ENCODE data around the gene HIP1R.
A peak's percentile ranks its signal among the peaks of the same experiment; 100 is the strongest.

The HIP1R gene

DNA sequence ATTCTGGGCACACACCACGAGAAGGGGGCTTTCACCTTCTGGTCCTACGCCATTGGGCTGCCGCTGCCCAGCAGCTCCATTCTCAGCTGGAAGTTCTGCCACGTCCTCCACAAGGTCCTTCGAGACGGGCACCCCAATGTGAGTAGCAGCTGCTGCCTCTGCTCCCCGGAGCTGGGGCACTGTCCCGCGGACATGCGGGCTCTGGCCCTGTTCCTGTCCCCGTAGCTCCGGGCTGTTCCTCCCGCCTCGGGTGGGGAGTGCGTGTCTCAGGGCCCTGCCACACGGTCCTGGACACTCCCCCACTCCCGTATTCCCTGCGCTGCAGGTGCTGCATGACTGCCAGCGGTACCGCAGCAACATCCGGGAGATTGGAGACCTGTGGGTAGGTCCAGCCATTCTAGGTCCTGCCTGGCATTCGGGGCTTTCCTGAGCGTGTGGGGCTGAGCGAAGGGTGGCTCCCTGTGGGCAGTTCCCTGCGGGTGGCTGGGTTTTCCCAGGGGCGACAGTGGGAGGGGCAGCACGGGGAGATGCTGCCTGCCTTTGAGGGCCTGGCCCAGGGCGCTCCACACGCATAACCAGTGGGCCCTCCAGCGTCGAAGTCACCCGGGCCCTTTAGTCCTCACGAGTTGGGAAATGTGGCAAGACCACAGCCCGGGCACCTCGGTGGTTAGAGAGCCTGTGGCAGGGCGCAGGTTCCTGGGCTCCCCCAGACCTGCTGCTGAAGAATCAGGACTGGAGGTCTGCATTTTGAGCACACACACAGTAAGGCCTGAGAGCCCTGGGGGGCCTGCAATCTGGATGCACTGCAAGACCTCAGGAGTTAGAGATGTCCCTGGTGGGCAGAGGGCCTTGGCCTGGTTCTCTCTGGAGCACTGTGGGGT lies 13.5 kb downstream of the HIP1R start:
- DNase-seq (ENCODE audit: low spot score) = no peak

DNA sequence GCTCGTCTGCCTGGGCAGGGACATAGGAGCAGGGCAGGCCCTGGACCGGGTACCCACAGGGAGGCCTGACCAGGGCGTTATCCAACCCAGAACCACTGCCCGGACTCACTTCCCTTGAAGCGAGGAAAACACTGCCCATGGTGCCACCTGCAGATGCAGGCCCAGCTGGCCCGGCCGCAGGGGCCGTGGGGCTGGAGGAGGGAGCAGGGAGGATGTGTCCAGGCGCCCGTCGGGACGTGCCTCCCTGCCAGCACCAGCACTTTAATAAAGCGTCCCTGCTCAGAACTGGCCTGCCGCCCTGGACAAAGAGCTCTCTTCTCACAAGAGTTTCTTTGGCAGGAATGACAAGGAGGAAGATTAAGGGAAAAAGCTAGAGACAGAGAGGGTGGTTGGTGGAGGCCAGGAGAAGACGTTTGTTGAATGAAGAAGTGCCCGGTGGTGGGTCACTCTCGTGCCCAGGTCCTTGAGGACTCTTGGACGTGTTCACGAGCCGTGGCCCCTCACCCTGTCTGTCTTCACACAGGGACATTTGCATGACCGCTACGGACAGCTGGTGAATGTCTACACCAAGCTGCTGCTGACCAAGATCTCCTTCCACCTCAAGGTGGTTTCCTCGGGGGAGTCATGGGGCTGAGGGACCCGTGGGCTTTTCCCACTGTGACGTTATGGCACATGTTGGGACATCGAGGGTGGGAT lies 14.2 kb downstream of the HIP1R start:
- no peak for DNase-seq (ENCODE audit: low spot score)

DNA sequence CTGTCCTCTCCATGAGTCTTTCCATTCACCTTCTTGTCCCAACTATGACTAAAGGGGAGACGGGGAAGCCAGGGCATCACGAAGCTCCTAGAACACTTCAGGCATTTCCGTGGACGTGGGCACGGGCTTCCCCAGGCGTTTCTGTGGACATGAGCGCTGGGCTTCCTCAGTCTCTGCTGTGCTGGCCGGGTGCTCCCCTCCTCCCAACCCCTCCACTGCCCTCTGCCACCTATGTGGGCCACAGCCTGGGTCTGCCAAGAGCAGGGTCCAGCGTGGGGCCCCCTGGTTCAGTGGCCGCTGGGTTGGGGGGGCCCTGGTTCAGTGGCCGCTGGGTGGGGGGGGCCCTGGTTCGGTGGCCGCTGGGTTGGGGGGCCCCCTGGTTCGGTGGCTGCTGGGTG lies 14.8 kb downstream of the HIP1R start:
- no peak for DNase-seq (ENCODE audit: low spot score)

DNA sequence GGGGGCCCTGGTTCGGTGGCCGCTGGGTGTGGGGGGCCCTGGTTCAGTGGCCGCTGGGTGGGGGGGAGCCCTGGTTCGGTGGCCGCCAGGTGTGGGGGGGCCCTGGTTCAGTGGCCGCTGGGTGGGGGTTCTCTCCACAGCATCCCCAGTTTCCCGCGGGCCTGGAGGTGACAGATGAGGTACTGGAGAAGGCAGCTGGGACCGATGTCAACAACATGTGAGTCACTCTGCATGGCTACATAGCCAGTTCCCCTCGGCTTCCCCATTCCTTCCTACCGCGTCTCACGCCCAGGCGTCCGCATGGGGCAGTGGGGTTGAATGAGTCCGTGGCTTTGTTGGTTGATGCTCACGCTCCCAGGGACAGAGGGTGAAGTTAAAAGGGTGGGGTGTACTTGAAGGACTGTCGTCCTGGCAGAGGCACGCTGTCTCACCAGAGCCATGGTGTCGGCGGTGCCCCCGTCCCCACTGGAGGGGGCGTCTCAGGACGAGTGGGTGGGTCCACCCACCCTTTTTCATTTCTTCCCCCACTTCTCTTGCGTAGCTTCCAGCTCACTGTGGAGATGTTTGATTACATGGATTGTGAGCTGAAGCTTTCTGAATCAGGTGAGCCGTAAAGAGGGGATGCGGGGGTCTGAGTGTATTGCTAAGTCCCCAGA lies 15.6 kb downstream of the HIP1R start:
- no peak for DNase-seq (ENCODE audit: low spot score)

DNA sequence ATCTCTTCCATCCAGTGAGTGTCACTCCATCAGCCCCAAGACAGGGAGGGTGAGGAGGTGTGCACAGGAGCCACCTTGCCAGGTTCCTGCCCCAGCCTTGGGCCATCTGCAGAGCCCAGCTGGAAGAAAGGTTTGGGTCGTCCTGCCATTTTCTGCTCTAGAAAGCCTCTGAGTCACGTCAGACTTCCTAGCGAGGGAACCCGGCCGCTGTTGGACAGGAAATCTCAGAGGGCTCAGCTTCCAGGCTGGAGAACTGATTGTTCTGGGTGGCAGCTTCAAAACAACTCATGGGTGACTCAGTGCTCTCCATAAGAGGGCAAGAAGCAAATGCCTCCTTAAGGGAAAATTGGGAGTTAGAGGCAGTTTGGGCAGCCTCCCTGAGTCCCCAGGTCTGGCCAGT lies 16.6 kb downstream of the HIP1R start:
- no peak for DNase-seq (ENCODE audit: low spot score)

DNA sequence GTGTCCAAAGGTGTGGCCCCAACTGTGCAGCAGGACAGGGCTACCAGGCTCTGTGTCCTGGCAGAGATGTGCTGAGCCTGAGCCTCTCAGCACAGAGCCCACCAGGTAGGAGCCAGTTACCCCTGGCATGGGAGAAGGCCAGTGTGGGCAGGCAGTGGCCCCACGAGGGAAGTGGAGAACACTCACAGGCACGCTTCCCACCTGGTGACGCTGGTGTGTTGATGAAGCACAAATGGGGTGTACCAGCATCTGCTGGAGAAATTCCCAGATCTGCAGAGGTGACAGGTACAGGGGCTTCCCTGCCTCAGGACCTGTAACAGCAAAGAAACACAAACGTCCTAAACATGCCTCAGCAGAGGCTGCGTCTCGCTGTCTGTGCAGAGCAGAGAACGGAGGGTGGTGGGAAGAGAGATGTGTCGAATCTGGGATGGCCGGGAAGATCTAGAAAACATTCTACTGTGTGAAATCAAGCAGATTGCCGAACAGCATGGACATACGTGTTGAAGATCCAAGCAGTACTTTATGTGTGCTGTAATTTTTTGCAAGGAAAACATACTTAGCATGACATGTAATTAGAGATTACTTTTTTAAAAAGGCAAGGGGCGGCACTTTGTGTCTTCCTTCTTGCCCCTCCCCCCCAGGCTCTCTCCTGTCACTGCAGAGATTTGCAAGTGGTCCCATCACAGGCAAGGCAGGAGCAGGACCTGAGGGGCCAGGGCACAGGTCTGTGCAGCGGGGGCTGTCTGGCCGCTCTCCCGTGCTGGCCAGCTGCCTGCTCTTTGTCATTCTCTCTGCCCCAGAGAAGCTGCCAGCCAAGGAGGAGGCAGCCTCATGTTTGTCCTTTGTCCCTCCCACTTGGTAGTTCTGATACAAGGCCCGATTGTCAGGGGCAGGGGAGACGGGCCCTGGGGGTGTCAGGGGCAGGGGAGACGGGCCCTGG lies 17.3 kb downstream of the HIP1R start:
- DNase-seq (ENCODE audit: low spot score) = no peak

DNA sequence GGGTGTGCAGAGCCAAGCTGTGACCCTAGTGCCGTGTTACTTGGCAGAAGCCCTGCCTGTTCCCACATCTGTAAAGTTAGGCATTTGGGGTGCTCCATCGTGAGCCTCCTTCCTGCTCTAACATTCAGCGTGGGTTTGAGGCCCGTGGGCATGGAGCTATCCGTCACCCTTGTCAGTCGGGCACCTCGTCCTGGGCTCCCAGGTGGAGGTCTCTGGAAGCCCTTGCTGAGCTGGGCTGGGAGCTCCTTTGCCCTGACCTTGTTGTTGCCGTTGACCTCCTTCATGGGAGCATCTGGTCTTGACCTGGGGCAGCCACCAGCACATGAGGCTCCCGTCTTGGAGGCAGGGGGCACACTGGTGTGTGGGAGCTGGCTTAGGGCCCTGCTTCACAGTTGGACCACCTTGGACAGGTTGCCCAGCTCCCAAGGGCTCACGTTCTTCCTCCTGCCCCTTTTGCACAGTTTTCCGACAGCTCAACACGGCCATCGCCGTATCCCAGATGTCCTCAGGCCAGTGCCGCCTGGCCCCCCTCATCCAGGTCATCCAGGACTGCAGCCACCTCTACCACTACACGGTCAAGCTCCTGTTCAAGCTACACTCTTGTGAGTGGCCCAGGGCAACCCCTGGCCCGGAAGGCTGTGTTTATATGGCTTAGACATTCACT lies 18.5 kb downstream of the HIP1R start:
- DNase-seq (ENCODE audit: low spot score) = no peak

DNA sequence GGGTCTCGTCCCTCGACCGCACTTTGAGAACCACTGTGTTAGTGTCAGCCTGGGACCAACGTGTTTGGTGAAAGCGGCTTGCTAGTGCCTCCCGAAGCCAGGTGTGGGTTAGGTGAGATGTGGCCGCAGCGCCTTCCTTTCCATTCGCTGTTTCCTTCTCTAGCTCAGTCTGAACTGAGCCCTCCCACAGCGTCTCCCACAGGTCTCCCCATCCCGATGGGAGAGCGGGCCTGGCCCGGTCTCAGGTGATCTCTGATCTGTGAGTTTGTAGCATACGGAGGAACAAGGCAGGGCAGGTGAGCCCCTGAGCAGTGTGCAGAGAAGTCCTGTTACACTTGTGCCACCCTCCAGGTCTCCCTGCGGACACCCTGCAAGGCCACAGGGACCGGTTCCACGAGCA lies 19.3 kb downstream of the HIP1R start:
- DNase-seq (ENCODE audit: low spot score) = no peak

DNA sequence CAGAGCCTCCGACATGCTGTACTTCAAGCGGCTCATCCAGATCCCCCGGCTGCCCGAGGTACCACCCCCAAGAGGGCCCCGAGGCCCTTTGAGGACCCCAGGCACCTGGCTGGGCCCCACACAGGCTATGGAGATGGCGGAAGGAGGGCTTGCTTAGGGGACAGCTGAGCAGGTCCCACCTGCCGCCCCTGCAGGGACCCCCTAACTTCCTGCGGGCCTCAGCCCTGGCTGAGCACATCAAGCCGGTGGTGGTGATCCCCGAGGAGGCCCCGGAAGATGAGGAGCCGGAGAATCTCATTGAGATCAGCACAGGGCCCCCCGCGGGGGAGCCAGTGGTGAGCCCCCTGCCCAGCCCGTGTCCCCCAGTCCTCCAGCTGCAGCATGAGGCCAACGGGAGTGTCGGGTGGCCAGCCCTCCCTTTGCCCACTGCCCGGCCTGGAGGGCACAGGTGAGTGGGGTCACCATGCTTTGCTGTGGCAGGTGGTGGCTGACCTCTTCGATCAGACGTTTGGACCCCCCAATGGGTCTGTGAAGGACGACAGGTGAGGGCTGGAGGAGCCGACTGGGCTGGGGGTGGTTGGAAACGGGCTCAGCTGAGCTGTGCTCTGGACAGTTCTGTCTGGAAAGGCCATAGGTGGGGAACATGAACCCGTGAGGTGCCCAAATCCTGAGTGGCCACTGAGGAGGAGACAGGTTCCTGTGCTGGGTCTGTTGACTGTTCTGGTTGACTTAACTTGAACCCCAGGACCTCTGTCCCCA lies 20.0 kb downstream of the HIP1R start:
- no peak for DNase-seq (ENCODE audit: low spot score)

DNA sequence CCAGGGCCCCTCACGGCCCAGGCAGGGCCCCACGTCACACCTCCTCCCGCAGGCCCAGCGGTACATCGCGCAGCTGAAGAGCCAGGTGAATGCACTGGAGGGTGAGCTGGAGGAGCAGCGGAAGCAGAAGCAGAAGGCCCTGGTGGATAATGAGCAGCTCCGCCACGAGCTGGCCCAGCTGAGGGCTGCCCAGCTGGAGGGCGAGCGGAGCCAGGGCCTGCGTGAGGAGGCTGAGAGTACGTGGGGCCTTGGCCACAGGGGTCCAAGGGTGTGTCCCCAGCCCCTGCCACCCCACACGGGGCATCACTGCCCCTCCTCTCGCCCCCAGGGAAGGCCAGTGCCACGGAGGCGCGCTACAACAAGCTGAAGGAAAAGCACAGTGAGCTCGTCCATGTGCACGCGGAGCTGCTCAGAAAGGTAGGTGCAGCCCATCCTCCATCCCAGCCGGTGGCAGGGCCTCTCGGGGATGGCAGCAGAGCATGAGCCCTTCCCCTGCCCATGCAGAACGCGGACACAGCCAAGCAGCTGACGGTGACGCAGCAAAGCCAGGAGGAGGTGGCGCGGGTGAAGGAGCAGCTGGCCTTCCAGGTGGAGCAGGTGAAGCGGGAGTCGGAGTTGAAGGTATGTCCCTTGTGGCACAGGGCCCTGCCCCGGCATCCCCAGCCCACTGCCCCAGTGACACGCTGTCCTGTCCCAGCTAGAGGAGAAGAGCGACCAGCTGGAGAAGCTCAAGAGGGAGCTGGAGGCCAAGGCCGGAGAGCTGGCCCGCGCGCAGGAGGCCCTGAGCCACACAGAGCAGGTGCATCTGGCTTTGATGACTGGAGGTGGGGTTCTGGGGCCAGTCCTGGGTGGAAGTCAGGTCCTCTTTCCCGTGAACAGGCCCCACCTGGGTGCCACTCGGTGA lies 20.9 kb downstream of the HIP1R start:
- DNase-seq (ENCODE audit: low spot score) = no peak

DNA sequence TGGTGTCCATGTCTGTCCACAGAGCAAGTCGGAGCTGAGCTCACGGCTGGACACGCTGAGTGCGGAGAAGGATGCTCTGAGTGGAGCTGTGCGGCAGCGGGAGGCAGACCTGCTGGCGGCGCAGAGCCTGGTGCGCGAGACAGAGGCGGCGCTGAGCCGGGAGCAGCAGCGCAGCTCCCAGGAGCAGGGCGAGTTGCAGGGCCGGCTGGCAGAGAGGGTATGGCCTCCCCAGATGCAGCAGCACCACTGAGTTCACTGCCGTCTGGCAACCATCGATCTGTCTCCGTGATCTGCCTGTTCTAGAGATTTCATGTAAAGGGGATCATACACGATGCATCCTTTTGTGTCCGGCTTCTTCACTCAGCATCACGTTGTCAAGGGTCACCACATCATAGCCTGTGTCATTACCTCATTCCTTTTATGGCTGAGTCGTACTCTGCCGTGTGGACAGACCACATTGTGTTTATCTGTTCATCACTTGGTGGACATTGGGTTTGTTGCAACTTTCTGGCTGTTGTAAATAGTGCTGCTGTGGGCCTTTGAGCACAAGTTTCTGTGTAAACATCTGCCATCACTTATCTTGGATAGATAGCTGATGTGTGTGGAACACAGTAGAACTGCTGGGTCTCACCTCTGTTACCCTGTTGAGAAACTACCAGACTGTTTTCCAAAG lies 21.9 kb downstream of the HIP1R start:
- no peak for DNase-seq (ENCODE audit: low spot score)

DNA sequence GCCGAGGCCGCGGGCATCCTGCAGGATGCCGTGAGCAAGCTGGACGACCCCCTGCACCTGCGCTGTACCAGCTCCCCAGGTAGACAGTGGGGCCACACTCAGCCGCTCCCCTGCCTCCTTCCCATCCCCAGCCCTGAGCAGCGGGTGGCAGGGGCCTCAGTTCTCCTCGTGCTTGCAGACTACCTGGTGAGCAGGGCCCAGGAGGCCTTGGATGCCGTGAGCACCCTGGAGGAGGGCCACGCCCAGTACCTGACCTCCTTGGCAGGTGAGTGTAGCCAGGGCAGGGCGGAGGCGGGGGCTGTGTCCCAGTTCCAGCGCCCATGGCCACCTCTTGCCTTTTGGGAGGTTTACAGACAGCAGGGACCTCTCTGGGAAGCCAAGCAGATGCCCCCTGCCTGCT lies 22.9 kb downstream of the HIP1R start:
- DNase-seq (ENCODE audit: low spot score) = no peak

DNA sequence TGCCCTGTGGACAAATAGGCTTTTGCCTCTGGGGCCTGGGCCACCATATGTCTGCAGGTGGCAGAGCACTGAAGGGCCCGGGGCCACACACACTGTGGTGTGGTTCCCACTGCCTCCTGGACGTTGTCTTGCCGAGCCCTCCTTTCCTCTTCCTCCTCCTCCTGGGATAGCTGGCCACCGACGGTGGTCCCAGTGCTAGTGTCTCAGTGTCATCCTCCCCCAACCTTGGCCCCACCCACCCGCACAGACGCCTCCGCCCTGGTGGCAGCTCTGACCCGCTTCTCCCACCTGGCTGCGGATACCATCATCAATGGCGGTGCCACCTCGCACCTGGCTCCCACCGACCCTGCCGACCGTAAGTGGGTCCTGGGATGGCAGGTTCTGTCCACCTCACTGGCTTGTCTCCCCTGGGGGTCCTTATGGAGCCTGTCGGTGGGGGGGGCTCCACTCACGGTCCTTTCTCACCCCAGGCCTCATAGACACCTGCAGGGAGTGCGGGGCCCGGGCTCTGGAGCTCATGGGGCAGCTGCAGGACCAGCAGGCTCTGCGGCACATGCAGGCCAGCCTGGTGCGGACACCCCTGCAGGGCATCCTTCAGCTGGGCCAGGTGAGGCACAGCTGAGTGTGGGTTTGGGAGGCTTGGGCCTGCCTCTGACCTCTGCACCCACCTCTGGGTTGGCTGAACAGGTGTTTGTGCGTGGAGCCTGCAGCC lies 23.5 kb downstream of the HIP1R start:
- DNase-seq (ENCODE audit: low spot score) = no peak

DNA sequence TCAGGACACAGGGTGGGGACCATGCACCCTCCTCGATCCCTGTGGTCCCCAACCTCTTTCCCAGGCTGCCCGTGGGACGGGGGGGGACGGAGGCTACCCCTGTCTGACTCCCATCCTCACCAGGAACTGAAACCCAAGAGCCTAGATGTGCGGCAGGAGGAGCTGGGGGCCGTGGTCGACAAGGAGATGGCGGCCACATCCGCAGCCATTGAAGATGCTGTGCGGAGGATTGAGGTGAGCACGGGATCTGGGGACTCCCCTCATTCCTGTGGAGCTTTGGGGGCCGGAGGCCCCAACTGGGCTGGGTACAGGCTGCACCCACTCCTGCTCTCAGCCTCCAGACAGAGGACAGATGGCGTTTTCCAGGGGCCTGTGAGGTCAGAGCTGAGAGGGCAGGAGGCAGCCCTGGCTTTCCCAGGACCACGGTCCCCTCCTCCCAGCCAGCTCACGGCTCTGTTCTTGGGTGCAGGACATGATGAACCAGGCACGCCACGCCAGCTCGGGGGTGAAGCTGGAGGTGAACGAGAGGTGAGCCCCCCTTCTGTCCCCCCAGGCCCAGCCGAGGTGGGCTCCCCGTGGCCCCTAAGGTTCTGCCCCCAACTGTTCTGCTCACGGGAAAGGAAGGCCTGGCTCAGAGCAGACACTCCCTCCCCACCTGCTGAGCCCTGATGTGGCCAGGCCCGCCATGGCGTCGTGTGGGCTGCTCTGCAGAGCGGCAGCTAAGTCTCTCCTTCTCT lies 24.2 kb downstream of the HIP1R start:
- no peak for DNase-seq (ENCODE audit: low spot score)

DNA sequence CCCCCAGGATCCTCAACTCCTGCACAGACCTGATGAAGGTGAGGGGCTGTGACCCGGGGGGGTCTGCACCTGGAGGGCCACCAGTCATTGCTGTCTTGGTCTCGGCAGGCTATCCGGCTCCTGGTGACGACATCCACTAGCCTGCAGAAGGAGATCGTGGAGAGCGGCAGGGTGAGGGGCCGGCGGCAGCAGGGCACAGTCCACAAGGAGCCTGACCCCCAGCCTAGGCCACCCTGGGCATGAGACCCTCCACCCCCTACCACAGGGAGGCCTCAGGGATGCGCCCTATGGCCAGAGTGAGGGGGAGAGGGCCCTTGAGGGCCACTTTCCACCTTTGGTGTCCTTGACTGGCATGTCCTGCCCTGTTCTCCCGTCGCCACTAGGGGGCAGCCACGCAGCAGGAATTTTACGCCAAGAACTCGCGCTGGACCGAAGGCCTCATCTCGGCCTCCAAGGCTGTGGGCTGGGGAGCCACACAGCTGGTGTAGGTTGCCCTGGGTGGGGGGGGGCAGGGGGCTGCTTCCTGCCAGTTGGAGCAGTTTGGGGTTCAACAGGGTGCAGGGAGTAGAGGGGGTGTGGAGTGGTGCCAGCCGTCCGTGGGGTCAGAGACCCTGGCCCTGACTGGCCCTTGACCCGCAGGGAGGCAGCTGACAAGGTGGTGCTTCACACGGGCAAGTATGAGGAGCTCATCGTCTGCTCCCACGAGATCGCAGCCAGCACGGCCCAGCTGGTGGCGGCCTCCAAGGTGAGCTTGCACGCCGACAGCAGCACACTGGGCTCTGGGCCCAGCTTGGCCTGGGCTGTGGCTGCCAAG lies 25.0 kb downstream of the HIP1R start:
- peak; percentile 95 for DNase-seq (ENCODE audit: low spot score)

DNA sequence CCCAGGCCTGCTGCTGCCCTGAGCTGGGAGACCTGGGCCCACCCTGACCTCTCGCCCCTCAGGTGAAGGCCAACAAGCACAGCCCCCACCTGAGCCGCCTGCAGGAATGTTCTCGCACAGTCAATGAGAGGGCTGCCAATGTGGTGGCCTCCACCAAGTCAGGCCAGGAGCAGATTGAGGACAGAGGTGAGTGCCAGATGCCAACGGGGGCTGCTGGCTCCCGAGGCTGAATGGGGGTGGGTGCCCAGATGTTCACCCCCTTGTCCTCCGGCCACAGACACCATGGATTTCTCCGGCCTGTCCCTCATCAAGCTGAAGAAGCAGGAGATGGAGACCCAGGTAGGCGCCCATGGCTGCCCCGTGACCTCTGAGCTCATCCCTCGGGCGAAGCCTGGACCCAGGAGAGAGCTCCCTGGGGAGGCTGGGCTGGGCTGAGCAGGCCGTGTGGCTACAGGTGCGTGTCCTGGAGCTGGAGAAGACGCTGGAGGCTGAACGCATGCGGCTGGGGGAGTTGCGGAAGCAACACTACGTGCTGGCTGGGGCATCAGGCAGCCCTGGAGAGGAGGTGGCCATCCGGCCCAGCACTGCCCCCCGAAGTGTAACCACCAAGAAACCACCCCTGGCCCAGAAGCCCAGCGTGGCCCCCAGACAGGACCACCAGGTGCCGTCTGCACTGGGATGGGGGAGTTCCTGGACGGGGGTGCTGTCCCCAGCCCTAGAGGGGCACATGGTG lies 25.8 kb downstream of the HIP1R start:
- no peak for DNase-seq (ENCODE audit: low spot score)

All from ecto neural progenitor cell (in vitro differentiated cells).